Measurements from ENCODE around the gene FAM237A.

FAM237A gene

DNA sequence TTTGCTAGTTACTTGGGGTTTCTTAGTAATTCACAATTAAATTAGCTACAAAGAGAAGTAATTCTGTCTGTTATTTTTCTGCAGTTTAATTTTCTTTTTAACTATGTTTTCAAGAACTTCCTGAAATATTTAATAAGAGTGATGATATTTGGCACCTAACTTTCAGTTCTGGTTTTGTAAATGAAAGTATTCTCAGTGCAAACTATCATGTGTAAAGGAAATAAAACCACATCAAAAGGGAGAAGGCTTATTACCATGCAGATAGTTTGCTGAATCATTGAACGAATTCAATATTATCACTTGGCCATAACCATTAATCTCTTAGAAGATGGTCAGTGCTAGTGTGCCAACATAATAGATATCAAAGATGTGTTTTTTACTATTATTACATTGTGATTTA, 46.7 kb downstream of the FAM237A start:
- no peak for DNase-seq (ENCODE audit: low read depth)

DNA sequence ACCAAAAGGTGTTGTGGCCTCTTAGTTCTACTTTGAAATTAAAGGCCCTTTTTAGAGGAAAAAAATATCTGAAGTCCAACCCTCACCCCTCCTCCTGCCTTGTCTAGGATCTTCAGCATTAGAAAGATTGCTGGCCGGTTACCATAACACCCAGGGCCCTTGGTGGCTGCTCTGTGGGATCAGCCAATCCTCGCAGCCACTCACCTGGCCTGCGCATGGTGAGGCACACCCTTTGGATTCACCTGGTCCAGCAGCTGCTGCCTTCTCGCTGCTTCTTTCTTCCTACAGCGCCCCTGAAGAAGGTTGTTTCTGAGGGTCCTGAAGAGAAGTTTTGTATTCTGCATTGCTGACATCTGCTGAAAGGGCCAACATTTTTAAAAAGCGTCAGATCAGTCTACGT, 50.7 kb downstream of the FAM237A start:
- no peak for DNase-seq (ENCODE audit: low read depth)

DNA sequence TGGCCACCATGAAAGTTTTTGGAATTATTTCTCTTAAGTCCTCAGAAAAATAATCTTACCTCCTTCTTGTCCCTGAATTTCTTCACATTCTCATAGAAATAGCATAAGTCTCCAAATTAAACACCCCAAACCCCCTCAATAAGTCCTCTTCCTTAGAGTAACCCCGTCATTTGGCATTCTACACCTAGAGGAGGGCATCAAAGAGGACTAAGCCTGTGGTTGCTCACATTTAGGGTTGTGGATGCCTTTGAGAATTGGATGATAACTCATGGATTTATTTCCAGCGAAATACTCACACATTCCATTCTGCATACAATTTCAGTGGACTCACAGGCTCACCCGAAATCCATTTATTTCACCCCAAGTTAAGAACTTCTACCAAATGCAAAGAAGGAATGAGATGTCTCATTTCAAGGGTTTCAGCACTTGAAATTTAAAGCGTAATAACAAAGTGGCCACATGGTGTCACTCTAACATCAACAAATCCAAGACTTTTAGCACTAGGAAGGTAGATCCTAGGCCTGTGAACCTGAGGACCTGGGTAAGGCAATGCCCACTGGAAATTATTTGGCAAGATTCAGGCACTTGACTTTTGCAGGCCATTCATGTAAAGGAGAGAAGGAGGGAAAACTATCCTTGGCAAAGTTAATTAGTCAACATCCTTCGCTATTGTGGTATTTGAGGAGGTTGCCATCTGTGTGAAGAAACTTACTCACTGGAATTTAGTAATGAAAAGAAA, 51.3 kb downstream of the FAM237A start:
- peak; percentile 23 for DNase-seq (ENCODE audit: low read depth)

DNA sequence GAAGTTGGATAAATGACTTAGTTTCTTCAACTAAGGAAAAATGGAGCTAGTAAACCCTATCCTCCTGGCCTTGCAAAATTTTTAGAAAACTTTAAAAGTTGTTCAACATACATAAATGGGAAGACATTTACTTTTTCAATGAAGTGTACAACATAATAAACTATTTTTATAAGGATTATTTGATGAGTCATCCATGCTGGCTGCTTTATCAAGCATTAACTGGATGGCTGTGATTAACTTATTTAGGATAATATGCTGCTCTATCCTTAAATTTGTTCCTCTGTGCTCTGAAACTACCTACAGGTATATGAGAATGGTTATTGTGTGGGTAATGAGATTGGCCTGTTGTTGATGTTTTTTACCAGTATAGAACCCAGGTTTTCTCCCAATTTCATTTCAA, 54.6 kb downstream of the FAM237A start:
- DNase-seq (ENCODE audit: low read depth): no peak

DNA sequence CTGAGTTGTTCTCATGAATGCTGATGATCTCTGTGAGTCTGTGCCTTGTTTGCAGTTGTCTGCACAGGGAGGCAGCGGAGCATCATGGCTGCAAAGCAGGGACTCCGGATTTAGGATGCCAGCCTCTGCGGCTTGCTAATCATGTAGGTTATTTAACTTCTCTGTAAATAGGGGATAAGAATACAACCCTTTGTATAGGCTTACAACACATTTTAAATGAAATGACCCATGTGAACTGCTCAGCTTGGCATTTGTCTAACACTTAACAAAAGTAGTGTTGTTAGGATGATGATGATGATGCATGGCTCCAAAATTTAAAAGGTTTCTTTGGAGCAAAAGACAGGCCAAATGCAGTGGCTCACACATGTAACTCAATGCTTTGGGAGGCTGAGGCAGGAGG, 56.5 kb downstream of the FAM237A start:
- no peak for DNase-seq (ENCODE audit: low read depth)
